AG09309 (cell line): ENCODE measurements around the gene KRT7.

ENCODE experiments used
- DNase-seq: peaks from one replicate; pipeline ENCODE4 v3.0.0-alpha.2; 2010; ENCODE audit warnings: low read depth
- H3K4me3 ChIP-seq: 2 replicates; pipeline ENCODE4 v1.5.1; 2011; ENCODE audit warnings: mild to moderate bottlenecking, low read depth, low read length, moderate library complexity; ENCODE audit not compliant: control insufficient read depth
- CTCF ChIP-seq: IDR thresholded peaks from 2 replicates; pipeline ENCODE4 v1.5.1; 2011; ENCODE audit warnings: mild to moderate bottlenecking, low read depth, low read length, inconsistent platforms; ENCODE audit not compliant: insufficient read depth, control insufficient read depth; ENCODE audit errors: missing control alignments

The KRT7 gene

GRCh38 chr12:52223406-52224039 is 9.5 kb upstream of the KRT7 start:
- no peak overlapping the region for H3K4me3 ChIP-seq
- no peak for TF ChIP-seq CTCF
- DNase-seq = no peak

- no peak for DNase-seq
- H3K4me3 ChIP-seq = no peak overlapping the region
- TF ChIP-seq CTCF = no peak
These were observed 8.9 kb upstream of the KRT7 start for GRCh38 chr12:52224151-52224550.

GRCh38 chr12:52225752-52226151 is 7.3 kb upstream of the KRT7 start:
- no peak for DNase-seq
- no peak for TF ChIP-seq CTCF
- no peak overlapping the region for H3K4me3 ChIP-seq

- no peak for DNase-seq
- TF ChIP-seq CTCF = no peak
- H3K4me3 ChIP-seq = no peak overlapping the region
These were observed 6.6 kb upstream of the KRT7 start for GRCh38 chr12:52226446-52226845.

- H3K4me3 ChIP-seq = no peak overlapping the region
- TF ChIP-seq CTCF = no peak
- DNase-seq = no peak
These were observed 5.4 kb upstream of the KRT7 start for GRCh38 chr12:52227606-52228166.

- no peak for DNase-seq
- TF ChIP-seq CTCF = no peak
- H3K4me3 ChIP-seq = no peak overlapping the region
These were observed 4.7 kb upstream of the KRT7 start for GRCh38 chr12:52228366-52228765.
